GM18498 (cell line): ENCODE measurements around the gene KCNC1.

Source experiments
- ATAC-seq: cut with Tn5 transposase; IDR thresholded peaks from one replicate; pipeline ENCODE4 v1.9.1; 2021; ENCODE audit warnings: mild to moderate bottlenecking, moderate library complexity; ENCODE audit not compliant: unreplicated experiment

The KCNC1 gene

DNA sequence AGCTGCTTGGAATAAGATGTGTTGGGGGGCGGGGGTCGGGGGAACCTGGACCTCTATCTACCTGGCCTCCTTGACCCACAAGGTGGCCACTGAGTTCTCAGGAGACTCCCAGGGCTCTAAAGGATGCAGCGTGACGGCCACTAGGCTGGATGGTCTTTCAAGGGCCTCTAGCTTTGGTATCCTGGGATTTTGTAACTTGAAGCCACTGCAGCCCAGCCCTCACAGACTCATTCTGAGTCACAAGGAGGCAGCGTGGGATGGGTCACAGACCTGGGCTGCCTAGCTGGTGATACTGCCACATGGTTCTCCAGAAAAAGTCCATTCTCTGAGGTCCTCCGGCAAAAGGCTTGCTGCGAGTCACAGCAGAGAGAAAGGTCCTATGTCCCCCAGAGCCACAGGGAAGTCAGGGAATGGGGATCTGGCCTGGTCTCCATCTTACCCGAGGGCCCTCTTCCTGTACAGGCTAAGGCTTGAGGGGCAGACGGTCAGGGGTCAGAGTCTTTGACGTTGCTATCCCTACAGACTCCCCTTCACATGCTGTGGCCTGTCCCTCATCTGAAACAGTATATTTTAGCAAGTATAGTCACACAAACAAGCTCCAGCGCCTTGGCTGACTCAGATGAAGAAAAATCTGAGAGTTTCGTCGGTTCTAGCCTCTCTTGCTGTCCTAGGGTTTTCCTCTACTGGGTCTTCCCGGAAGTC, 52.4 kb downstream of the KCNC1 start:
- no peak for ATAC-seq

DNA sequence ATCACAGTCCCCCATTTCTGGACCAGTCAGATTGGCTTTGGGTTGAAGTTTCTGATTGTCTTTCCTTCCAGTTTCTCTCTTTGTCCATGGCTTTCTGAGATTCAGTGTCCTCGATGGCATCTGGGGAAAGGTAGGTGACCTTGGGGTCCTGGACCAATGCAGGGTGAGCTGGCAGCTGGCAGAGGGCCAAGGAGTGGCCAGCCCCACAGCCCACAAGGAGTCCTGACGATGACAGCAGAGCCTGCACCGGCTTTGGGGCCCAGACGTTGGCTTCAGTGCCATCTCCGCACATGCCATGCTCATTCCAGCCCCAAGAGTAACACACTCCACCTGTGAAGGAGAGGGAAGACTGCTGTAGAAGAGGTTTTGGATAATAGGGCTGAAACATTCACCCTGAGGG, 53.5 kb downstream of the KCNC1 start:
- ATAC-seq = no peak

DNA sequence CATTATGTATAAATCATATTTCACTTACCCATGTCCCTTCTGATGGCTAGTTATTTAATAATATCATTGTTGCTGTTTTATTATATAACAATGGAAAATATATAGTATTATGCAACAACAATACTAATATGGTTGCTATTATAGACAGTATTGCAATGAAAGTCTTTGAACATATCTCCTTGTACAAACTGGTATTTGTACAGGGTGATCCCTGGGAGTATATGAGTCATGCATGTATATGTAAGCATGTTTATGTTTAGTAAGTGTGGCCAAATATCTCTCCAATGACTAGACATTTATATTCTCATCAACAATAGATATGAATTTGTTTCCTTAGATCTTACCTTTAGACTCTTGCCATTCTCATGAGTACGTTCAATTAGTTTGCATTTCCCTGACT, 55.9 kb downstream of the KCNC1 start:
- no peak for ATAC-seq

DNA sequence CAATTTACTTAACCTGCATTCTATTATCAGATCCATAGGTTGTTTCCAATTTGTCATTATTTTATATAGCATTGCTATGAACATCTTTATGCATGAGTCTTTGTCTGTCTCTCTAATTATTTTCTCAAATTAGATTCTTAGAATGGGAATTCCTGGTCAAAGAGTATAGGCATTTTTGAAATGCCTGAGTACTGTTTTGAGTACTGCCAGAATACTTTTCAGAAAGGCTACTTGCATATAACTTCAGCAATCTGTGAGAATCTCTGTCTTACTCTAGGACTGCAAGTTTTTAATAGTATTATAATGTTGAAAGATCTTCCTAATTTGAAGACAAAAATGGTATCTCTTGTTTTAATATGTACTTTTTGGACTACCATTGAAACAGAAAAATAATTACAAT, 56.6 kb downstream of the KCNC1 start:
- ATAC-seq = no peak

DNA sequence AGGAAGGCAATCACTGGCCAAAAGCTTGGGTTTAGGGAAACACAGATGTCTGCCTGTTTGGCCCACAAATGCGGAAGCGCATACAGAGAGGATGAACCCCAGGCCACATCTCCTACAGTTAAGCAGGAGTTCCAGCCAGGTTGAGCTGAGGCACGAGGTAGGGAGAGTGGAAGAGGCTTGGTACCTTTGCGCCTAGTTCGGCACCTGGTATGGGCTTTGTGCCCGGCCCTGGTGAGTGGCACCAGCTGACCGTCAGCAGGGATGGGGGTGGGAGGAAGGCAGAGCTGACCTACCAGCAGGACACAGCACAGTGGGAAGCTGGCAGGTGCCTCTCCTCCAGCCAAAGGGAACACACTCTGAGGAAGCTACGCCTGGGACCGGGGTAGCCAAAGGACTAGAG, 57.6 kb downstream of the KCNC1 start:
- ATAC-seq = no peak

DNA sequence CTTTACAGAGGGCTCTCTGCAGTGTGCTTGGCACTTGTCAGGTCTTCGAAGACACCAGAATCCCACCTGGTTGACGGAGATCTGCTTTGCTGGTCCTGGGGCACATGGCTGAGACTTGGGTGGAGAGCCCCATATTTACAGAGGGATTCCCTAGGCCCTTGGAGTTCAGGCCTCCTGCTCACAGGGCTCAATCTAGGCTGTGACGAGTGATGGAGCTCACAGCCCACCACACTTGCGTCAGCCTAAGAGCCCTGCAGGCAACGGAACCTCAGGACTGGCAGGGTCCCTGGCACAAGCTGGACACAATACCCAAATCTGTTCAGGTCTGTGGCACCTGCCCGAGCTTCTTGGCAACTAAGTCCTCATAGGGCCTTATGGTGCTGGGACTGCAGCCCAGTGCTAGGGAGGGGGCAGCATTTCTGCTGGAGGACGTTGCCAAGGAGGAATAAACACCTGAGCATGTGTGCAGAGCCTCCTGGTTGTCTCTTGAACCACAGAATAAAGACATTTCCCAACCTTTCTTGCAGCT, 59.1 kb downstream of the KCNC1 start:
- no peak for ATAC-seq

DNA sequence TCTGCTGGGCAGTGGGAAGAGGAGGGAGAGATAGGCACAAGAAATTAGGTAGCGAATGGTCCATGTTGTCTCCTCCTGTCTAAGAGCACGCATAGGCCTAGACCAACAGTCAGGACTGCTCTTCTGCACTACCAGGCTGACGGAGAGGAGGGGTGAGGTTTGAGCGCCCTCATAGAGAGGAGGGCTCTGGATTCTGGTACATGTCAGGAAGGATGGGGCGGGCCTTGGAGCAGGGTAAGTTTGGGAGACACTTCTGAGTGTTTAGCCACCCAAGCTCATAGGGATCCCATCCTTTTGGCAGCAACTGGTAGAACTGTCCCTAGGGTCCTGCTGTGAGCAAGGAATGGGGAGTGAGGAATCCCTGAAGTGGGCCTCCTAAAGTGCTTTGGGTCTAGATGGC, 60.4 kb downstream of the KCNC1 start:
- ATAC-seq = no peak

DNA sequence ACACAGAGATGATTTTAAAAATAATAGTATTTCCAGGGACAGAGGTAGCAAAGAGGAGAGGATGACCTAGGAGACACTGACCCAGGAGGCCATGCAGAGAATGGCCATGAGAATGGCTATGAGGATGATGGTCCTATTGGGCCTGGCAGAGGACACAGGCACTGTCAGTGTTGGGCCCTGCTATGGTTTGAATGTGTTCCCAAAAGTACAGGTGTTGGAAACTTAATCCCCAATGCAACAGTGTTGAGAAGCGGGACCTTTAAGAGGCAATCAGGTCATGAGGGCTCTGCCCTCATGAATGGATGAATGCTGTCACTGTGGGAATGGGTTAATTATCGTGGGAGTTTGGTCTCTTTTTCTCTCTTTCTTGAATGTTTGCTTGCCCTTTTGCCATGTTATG, 61.6 kb downstream of the KCNC1 start:
- ATAC-seq = no peak

DNA sequence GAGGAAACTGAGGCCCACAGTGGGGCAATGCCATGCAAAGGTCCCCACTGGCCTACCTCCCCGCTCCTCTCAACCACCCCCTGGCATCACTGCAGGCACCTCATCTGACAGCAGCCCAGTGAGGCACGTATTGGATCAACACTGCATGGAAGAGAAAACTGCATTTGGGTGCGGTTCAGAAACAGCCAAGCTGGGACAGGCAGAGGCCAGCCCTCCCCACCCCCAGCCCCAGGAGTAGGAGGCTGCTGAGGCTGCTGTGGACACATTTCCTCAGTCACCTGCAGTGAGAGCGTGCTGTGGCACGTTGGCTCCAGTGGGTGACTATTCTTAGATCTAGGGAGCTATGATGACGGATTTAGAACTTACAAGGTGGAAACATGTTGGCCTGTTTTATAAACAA, 63.7 kb downstream of the KCNC1 start:
- no peak for ATAC-seq

DNA sequence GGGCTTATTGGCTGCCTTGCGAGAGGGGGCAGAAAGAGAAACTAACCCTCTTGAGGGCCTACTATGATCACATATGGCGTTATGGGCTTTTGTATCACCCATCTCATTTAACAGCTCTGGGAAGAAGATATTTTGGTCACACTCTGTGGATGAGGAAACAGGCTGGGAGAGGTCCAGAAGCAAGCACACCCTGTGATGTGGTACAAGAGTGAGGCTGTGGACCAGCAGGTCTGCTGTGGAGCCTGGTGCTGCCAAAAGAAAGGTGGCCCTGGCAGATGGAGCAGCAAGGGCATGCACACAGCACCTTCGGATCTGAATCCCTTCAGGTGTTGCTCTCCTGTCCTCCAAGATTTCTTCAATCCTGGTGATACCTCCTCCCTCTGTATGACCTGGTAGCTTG, 64.1 kb downstream of the KCNC1 start:
- ATAC-seq = no peak

DNA sequence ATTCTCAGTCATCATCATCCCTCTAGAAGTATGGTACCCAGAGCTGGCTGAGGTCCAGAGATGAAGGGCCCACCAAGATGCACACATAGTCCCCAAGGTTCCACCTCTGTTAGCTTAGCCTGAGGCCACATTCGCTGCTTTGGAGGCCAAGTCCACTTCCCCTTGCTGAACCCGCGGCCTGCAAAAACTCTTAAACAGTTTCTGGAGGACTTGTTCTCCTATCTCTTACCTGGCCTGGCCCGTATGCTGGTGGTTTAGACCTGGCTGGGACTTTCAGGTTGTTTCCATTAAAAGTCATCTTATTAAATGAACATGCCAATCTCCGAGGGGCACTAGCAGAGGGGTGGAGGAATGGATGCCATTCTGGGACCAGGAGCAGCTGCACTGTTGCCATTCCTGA, 64.6 kb downstream of the KCNC1 start:
- no peak for ATAC-seq

DNA sequence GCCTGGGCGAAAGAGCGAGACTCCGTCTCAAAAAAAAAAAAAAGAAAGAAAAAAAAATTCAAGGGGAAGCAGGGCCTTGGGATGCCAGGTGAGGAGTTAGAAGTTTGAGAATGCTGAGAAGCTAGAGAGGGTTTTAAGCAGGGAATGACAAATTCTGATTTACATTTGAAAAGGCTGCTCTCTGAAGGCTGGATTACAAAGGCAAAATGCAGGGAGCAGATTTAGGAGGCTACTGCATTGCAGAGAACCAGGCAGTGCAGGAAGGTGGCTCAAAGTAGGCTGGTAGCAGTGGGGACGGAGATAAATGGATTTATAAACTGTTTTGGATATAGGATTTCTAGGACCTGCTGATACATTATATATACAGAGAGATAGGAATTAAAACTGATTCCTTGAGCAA, 66.6 kb downstream of the KCNC1 start:
- no peak for ATAC-seq

DNA sequence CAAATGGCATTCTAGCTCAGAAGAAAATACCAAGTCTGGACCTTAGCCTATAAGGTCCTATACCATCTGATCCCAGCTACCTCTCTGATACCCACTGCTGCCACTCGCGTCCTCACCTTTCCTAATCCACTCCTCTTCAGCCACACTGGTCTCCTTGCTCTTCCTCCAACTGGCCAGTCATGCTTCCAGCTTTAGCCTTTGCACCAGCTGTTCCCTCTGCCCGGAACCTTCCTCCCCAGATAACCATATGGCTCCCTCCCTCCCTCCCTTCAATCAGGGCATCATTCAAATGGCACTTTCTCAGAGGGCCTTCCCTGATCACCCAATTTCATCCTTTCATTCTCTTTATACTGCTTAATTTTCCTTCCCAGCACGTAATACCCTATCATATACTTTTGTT, 67.9 kb downstream of the KCNC1 start:
- ATAC-seq = no peak

DNA sequence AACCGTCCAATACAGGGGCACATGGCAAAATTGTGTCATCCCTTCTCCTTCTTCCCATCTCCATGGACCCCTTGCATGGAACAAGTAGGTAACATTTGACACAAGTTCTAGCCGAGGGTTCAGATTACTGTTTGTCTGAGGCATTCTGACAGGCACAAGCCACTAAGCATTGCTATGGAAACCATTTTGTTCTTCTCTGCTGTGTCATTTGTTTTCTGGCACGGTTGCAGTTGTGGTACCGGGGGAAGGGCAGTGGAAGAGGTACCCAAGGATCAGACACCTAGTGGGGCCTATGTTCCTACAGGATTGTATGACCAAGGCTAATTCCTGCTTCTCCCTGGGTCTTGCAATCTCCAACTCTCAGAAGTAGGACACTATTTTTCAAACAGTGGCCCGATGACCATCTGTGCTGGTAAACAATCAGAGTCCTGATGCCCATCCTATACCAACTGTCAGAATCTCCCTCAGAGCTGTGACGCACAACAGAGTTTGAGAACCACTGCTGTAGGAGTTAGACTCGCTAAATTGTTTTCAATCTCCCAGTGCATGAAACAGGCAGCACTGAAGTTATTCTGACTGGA, 69.3 kb downstream of the KCNC1 start:
- no peak for ATAC-seq

DNA sequence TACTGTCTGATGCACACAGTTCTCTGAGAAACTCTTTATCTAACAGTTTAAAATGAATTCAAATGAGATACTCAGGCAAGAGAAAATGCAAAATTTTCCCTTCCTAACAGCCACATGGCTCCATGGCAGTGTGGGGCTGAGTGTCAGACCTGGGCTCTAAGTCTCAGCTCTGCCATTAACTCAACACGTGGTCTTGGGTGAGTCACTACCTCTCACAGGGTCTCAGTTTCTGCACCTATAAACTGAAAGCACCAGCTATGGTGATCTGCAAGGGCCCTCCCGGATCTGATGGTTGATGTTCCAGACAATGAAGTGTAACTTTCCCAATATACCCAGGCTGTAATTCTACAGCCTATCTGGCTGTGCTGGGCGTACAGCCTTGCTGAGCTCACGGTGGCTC, 70.5 kb downstream of the KCNC1 start:
- ATAC-seq = no peak

DNA sequence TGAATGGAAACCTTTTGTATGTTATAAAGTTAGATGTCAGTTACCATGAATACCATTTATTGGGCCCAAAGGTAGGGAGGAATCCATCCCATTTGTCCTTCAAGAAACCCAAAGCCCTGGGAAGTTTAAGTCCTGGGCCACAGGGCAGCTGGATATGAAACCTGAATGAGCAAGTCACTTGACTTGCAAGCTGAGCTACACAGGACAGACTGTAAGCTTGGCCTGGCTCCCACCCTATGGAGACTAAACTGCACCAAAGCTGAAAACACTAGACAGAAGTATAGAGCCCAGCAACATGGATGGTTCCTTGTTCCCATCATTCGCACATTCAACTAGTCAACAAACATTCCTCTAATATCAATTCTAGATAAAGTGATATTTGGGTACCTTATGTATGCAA, 71.3 kb downstream of the KCNC1 start:
- ATAC-seq = no peak

DNA sequence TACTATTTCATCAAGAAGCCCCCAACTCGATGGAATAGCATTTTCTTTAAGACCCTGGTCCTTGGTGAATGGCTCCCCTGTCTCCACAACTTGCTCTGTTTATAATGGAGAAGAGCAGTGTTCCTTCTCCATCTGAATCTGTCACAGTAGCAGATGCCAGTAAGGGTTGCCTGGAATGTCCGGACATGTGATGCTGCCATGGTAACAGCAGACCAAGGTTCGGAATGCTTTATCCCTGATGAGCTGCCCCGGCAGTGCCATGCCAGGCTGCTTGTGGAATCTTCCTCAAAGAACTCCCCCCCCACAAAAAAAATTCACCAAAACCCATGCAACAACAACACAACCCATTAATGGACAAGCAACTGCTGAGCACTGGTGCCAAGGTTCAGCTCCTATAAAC, 72.5 kb downstream of the KCNC1 start:
- ATAC-seq = no peak

DNA sequence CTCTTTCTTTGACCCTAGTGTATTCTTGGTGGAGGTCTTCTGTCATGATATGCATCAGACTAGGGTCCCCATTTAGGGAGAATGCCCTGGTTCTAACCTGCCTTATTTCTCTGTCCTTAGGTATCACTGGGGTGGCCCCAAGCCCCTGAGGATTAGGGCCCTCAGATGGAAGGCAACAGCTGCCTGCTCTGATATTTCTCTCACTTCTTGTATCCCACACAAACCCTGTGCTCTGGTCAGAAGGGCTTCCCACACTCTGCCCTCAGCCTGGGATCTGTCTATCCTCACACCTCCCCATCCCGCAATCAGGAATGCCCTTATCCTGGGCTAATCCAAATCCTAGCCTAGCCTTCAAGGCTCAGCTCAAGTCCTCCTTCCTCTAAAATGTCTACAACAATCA, 75.5 kb downstream of the KCNC1 start:
- no peak for ATAC-seq

DNA sequence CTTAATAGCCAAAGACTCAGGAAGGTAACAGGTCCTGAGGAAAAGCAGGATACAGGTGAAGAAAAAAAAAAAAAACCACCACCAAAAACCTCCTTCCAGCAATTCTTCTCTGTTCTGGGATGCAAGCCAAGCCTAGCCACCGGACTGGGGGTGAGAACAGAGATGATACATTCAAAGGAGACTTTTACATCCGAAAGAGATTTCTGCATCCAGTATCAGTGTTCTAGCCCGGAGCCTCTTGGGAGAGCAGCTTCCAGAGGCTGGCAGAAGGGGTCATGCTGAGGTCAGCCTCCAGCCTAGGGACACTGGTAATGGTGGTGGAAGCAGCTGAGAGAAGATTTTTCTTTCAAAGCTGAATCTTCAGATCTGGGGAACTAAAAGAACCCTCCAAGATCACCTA, 76.2 kb downstream of the KCNC1 start:
- no peak for ATAC-seq

DNA sequence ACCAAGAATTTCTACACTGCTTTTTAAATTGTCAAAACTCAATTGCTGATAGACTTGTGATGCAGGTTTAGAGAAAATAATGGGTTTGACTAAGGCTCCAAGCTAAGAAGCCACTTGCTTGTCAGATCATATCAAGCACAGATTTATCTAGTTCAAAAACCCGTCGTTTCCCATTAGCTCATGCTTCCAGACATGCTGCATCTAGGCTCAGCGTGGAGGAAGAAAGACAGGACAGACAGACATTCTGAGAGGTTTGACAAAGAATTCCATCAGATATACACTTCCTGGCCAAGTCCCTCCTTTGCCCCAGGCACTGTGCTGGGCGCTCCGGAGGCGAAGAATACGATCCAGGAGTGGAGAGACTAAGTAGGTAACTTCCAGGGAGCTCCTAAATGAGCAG, 76.8 kb downstream of the KCNC1 start:
- no peak for ATAC-seq

DNA sequence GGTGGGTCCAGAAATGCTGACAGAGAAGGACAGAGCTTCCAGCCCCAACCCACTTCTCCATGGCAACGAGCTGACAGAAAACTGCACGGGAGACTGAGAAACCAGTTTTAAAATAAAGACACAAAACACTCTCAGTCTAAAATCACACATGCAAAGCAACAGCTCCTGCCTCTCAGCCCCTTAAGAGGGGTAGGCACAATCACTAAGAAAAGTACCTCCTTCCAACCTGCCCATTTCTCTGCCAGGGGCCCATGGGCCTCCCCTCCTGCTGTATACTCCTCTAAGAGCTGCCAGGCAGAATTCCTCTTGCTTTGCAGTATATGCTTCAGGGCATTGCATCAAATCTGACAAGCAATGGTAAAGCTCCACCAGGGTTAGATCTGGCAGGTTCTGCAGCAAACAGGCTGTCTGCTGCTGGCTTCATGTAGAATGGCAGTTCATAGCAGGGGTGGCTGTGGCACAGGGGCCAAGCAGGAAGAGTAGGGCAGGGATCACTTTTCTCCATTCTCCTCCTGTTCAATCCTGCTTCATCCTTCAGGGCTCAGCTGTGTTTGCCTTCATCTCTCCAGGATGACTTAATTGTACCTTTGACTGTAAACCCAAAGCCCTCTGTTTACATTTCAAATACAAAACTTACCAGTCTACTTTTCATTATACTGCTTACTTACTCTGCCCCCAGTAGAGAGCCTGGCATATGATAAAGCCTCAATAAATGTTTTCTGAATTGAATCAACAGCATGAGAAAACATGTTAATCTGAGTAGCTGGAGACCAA, 77.7 kb downstream of the KCNC1 start:
- no peak for ATAC-seq

DNA sequence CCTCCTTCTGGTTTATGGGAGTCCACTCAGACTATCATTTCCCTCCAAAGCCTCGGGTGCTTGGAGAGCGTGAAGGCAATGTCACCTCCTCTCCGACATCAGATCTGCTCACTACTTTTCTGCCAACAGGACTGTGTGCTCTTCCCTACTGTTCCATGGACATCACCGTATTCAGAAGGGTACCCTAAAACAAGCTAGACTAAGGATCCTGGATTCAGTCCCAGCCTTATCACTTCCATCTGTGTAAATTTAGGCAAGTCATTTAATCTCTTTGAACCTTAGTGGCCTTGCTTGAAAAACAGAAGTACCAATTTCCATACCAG, 78.2 kb downstream of the KCNC1 start:
- no peak for ATAC-seq
